DMS79 (cell line): ENCODE measurements around the gene CLRN3.

Experiments used
- DNase-seq: peaks from one replicate; lab custom pipeline; 2025; lab: John Stamatoyannopoulos, UW

The CLRN3 gene, protein sequence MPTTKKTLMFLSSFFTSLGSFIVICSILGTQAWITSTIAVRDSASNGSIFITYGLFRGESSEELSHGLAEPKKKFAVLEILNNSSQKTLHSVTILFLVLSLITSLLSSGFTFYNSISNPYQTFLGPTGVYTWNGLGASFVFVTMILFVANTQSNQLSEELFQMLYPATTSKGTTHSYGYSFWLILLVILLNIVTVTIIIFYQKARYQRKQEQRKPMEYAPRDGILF

GRCh38 chr10:127892743-127893142 lies at the start of gene CLRN3:
TSS of gene CLRN3 (minus strand) at chr10:127892941. CDS start at chr10:127892784, 157 bp downstream.
- DNase-seq: no peak

- DNase-seq: no peak
Observed at GRCh38 chr10:127940866-127941640, 48.3 kb upstream of the CLRN3 start.

DNA sequence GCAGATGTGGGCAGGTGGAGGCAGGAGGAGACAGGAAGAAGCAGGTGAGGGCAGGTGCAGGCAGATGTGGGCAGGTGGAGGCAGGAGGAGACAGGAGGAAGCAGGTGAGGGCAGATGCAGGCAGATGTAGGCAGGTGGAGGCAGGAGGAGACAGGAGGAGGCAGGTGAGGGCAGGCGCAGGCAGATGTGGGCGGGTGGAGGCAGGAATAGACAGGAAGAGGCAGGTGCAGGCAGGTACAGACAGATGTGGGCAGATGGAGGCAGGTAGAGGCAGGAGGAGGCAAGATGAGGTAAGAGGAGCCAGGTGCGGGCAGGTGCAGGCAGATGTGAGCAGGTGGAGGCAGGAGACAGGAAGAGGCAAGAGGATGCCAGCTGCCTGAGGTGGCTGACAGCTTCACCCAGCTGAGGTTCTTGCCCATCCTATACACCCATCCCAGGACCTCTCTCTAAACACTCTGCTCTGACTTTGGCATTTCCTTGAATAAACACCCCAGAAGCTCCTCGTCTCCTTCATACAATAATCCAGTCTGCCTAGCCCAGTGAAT lies 47.1 kb upstream of the CLRN3 start:
- DNase-seq: no peak

- DNase-seq: no peak
Observed at GRCh38 chr10:127937915-127938463, 45.2 kb upstream of the CLRN3 start.

GRCh38 chr10:127937069-127937468 lies 44.3 kb upstream of the CLRN3 start:
- DNase-seq: no peak

DNA sequence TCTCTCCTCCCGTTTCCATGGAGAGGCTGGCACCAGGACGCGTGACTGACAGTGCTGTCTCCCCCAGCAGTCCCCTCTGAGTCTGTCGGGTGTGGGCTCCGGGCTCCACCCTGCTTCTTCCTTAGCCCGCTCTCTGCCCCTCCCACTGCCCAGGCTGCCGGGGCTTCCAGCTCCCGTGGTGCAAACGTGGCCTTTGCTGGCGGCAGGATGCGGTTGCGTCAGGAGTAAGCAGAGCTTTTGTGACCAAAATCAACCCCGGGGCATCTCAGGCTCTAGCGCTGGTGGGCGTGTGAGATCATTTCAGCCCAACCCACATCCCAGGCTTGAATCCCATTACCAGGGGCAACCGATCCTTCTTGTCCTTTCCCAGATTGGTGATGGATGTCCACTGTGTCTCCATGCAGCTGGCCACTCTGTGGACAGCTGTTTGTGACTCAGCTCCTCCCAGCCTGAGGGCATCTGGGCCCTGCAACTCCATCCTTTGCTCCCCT lies 42.4 kb upstream of the CLRN3 start:
- DNase-seq: no peak

GRCh38 chr10:127934383-127934782 lies 41.6 kb upstream of the CLRN3 start:
- DNase-seq: no peak

DNA sequence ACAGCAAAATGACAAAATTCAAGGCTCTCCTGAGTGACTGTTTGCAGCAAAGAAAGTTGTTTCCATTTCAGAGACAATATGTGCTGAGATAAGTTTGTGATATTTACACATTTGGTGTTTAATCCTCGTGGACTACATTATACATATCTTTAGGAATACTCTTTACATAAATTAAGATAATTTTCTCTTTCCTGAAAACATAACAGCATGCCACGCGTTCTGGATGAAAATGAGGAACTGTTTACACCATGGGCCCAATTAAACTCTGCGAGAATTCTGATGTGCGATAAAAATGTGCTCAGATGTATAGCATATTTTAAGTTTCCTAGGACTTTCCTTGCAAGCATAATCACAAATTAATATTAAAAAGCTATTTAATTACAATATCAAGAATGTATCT lies 40.5 kb upstream of the CLRN3 start:
- no peak for DNase-seq

GRCh38 chr10:127932521-127933270 lies 40.0 kb upstream of the CLRN3 start:
- DNase-seq: no peak

DNA sequence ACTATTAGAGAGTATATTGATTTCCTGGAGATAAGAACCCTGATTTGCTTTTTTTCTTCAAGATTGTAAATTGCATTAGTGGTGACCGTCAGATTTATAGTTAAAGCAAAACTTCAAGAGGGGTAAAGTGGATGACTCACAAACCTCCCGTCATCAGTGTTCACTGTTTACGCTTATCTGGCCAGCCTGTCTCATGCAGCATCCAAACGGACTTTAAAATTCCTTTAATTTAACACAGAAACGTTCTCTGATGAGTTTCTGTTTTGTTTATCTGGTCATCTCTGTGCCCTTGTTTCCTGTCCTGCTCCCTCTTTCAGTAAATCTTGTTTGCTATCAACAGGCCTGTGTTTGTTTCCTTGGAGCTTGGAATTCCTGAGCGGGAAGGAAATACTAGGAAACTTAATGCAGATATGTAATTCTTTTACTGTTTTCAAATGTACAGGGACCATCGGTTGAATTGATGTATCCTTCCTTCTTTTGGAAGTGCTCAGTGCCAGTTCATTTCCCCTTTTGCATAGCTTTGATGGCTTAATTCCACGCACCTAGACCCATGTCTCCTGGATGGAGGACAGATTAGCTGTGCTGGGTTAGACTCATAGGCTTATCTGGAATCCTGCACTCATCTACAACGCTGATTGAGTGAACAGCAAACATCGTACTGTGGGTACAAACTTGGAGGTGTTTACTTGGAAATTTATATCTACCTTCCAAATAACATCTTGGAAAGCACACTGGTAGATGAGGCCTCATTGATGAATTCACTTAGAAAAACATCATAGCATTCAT lies 35.5 kb upstream of the CLRN3 start:
- no peak for DNase-seq

DNA sequence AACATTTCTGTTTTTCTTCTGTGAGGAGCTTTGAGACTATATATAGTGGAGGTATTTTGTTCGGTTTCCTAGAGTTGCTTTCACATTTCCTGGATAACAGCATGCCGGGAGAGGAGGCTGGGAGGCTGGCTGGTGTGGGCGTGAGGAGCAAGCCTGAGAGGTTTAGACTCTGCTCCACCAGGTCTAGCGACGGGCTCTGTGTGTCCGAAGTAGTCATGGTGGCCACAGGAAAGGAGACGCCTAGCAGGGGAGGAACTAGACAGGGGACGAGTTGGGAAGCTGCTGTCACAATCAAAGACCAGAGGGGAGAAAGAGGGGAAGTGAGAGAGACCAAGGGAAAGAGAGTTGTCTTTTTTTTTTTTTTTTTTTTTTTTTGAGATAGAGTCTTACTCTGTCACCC lies 33.7 kb upstream of the CLRN3 start:
- no peak for DNase-seq

GRCh38 chr10:127925471-127926207 lies 32.9 kb upstream of the CLRN3 start:
- no peak for DNase-seq

GRCh38 chr10:127923646-127924045 lies 30.9 kb upstream of the CLRN3 start:
- no peak for DNase-seq

DNA sequence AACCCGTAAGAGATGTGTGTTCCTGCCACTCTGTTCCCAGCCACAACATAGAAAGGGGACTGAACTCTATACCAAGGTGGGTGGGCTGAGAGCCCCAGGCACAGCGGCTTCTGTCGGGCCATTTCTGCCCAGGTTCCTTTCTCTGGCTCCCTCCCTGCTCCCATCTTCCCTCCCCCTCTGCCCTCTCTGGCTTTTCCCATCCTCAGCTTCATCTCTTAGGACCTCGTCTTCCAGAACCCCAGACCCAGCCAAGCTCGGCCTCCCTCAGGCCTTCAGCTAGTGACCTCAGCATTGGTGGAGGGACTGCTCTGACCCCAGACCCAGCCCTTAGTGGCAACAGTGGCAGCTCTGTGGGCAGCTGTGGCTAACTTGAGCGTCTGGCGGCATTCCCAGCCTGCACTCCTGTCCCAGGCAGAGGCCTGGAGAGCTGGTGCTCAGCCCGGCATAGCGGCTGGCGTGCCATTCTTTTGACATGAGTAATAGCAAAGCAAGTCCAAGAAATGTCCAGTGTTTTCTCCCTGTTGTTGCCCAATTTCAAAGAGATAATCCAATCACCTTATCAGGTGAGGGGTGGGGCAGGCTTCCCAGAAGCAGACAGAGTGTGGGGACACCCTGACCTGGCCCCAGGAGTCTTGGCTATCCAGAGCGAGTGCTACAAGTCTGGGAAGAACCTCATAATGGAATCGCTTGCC lies 30.1 kb upstream of the CLRN3 start:
- no peak for DNase-seq

GRCh38 chr10:127922206-127922605 lies 29.5 kb upstream of the CLRN3 start:
- DNase-seq: no peak

GRCh38 chr10:127921753-127922145 lies 29.0 kb upstream of the CLRN3 start:
- DNase-seq: no peak

DNA sequence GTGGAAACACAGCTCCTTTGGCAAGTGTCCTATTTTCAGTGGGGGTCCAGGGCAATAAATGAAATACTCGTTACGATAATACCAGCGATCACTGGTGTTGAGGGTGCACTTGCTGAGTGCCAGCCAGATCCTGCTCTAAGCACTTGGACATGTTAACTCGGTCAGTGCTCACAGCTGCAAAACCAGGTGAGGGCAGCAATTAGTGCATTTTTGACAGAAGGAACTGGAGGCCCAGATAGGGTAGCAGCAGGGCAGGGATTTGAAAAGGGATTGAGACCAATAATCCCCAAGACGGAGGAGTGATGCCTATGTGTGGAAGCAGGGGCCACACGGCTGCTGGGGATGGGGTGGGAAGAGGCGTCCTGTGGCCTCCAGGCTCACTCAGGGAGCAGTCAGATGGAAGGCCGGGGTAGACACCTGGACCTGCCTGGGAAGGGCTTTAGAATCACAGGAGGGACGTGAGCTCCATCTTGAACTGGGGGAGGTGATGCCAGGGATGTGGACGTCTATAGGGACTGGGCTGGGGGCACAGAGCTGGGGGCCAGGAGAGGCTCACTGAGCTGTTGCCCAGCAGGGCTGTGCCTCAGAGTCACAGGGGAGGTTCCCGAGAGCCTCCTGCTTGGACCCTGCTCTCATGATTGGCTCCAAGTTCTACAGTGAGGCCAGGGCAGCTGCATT lies 28.5 kb upstream of the CLRN3 start:
- no peak for DNase-seq

GRCh38 chr10:127920306-127921074 lies 27.7 kb upstream of the CLRN3 start:
- no peak for DNase-seq
